Common myeloid progenitor, CD34-positive (primary cell): ENCODE data around the gene OR6X1. TPM values are rescaled to one million over a fixed set of nuclear protein-coding genes. Genes with fewer than 3 reads are reported as not detected.

Experiments
- CTCF ChIA-PET: fragments of 350-600 bp; sonication (Branson Sonifier 250); formaldehyde crosslinking; loops from one replicate; lab custom pipeline; 2021; ENCODE audit warnings: antibody characterized with exemption; lab: Charles Lee
- POLR2A ChIA-PET: fragments of 350-600 bp; sonication (Branson Sonifier 250); formaldehyde crosslinking; loops from one replicate; lab custom pipeline; 2021; ENCODE audit warnings: antibody characterized with exemption; lab: Charles Lee
- DNase-seq, 3 donors: peaks; one replicate each; pipeline versions ENCODE4 v3.0.0 to v3.0.0-alpha.2; 2013
- H3K27ac ChIP-seq, 2 experiments: 1 replicate in 1 of 2; 2 replicates in 1 of 2; pipeline ENCODE4 v1.7.0; 2013; ENCODE audit warnings: inconsistent platforms in 2 of 2, low read length in 2 of 2, mild to moderate bottlenecking in 2 of 2, low read depth in 1 of 2, moderate library complexity in 1 of 2; ENCODE audit not compliant: severe bottlenecking in 2 of 2, insufficient read depth in 1 of 2, poor library complexity in 1 of 2
- H3K27me3 ChIP-seq, 5 experiments: replicated peaks in 2 of 5; 1 replicate in 3 of 5; 2 replicates in 2 of 5; pipeline versions ENCODE4 v1.6.1 to v1.7.0; 2013; ENCODE audit warnings: low read length in 4 of 5, mild to moderate bottlenecking in 2 of 5, moderate library complexity in 2 of 5, inconsistent platforms in 1 of 5; ENCODE audit not compliant: insufficient read depth in 5 of 5, control insufficient read depth in 4 of 5
- H3K36me3 ChIP-seq, 4 experiments: 1 replicate in 2 of 4; 2 replicates in 2 of 4; pipeline versions ENCODE4 v1.6.1 to v1.7.0; 2013; ENCODE audit warnings: low read length in 3 of 4, control low read depth in 1 of 4, mild to moderate bottlenecking in 1 of 4; ENCODE audit not compliant: control insufficient read depth in 4 of 4, insufficient read depth in 4 of 4
- H3K4me1 ChIP-seq, 4 experiments: 1 replicate in 3 of 4; 2 replicates in 1 of 4; pipeline versions ENCODE4 v1.6.1 to v1.7.1; 2013; ENCODE audit warnings: low read length in 3 of 4, mild to moderate bottlenecking in 3 of 4, control low read depth in 1 of 4, inconsistent platforms in 1 of 4, moderate library complexity in 1 of 4; ENCODE audit not compliant: control insufficient read depth in 4 of 4, insufficient read depth in 4 of 4; ENCODE audit errors: control extremely low read depth in 1 of 4
- H3K4me3 ChIP-seq, 7 experiments: 1 replicate in 4 of 7; 2 replicates in 3 of 7; pipeline versions ENCODE4 v1.5.1 to v1.7.0; 2013; ENCODE audit warnings: mild to moderate bottlenecking in 7 of 7, low read length in 6 of 7, moderate library complexity in 6 of 7, inconsistent platforms in 2 of 7, low read depth in 2 of 7, control low read depth in 1 of 7; ENCODE audit not compliant: insufficient read depth in 4 of 7, control insufficient read depth in 1 of 7; ENCODE audit errors: extremely low read depth in 1 of 7
- H3K9me3 ChIP-seq, 5 experiments: 1 replicate in 4 of 5; 2 replicates in 1 of 5; pipeline versions ENCODE4 v1.6.1 to v1.7.1; 2013; ENCODE audit warnings: low read length in 4 of 5, mild to moderate bottlenecking in 2 of 5, inconsistent platforms in 1 of 5, low read depth in 1 of 5, moderate library complexity in 1 of 5; ENCODE audit not compliant: control insufficient read depth in 4 of 5, insufficient read depth in 2 of 5; ENCODE audit errors: control extremely low read depth in 1 of 5
- WGBS: methylation state at CpG from one replicate; pipeline ENCODE4 v1.1.5; 2013; ENCODE audit not compliant: insufficient coverage; 5-methylcytosine and 5-hydroxymethylcytosine counted together
- polyA plus RNA-seq: library from polyadenylated mRNA; unstranded; fragments of 120-200 nt; gene quantifications from one replicate; pipeline ENCODE4 v1.2.1, GENCODE V29; 2013

OR6X1 gene, protein sequence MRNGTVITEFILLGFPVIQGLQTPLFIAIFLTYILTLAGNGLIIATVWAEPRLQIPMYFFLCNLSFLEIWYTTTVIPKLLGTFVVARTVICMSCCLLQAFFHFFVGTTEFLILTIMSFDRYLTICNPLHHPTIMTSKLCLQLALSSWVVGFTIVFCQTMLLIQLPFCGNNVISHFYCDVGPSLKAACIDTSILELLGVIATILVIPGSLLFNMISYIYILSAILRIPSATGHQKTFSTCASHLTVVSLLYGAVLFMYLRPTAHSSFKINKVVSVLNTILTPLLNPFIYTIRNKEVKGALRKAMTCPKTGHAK
- polyA plus RNA-seq: not detected

GRCh38 chr11:123754101-123754568 lies at the start of gene OR6X1:
Gene OR6X1 (minus strand): TSS chr11:123754518. CDS start chr11:123754518, 0 bp downstream.
- WGBS: 95% methylated on average over 3 of the region's 3 CpGs
- no peak for DNase-seq
- Histone ChIP-seq H3K27me3 (no peaks in the 10 kb centered on the region), H3K4me3 (no peak within 1 kb of the TSS), H3K4me1 (no peaks in the 10 kb centered on the region), H3K9me3 (peaks cover 0 to 1% (median 0%) of the 10 kb centered on the region in 5 experiments), H3K36me3 (no peaks in the 10 kb centered on the region), H3K27ac (no peak within 1 kb of the TSS)
- CTCF ChIA-PET: no interaction called here
- POLR2A ChIA-PET: no interaction called here

DNA sequence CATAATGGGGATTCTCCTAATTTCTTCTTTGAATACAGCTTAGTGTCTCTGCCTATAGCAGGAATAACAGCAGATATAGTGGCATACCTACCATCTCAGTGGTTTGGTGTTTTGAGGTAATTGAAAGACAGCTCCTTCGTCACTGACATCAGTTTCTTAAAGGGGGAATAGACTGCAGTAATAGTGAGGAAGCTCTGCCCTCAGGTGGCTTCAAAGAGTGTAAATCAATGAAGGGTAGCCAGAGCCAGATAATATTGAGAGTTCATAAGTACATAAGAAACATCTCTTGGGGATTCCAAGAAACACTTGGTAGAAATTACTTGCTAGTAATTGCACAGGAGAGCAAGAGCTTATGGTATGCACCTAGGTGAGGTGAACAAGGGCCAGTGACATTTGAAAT lies 47.4 kb upstream of the OR6X1 start:
- no peaks in the 10 kb centered on the region for H3K36me3 ChIP-seq
- H3K27ac ChIP-seq: no peak overlapping the region
- ChIA-PET CTCF (no interaction called here), POLR2A (no interaction called here)
- H3K9me3 ChIP-seq: no peaks in the 10 kb centered on the region
- 0% methylated on average over 1 of the region's 1 CpG for WGBS
- no peak overlapping the region for H3K4me3 ChIP-seq
- no peaks in the 10 kb centered on the region for H3K27me3 ChIP-seq
- no peak for DNase-seq
- no peaks in the 10 kb centered on the region for H3K4me1 ChIP-seq

DNA sequence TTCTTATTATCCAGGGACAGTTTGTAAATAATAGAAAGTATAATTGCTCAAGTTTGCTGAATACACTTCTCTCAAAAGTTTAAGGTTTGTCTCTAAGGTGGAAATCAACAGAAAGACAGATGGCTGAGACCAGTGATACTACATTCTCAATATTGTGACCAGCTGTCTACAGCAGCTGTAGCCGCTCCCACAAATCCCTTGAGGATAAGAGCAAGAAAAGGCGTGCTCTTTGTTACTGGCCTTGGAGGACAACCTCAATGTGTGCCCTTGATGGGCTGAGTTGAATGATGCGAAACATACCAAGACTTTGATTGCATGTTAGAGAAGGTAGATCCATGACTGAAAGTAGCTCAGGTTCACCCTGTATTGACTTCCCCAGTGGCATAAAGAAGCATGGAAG lies 45.7 kb upstream of the OR6X1 start:
- 94% methylated on average over 3 of the region's 3 CpGs for WGBS
- CTCF ChIA-PET: no interaction called here
- Histone ChIP-seq H3K27ac (no peak overlapping the region), H3K4me1 (no peaks in the 10 kb centered on the region), H3K9me3 (no peaks in the 10 kb centered on the region), H3K27me3 (no peaks in the 10 kb centered on the region), H3K36me3 (no peaks in the 10 kb centered on the region), H3K4me3 (no peak overlapping the region)
- POLR2A ChIA-PET: no interaction called here
- DNase-seq: no peak

- no peak overlapping the region for H3K4me3 ChIP-seq
- DNase-seq: no peak
- 88% methylated on average over 1 of the region's 4 CpGs for WGBS
- H3K36me3 ChIP-seq: no peaks in the 10 kb centered on the region
- H3K27ac ChIP-seq: no peak overlapping the region
- H3K27me3 ChIP-seq: no peaks in the 10 kb centered on the region
- H3K9me3 ChIP-seq: no peaks in the 10 kb centered on the region
- ChIA-PET POLR2A (no interaction called here), CTCF (interaction anchor here (0.6 kb wide), 1 partner anchor 573 kb away, joined by 4 read pairs; no protein-coding TSS in a partner anchor)
- no peaks in the 10 kb centered on the region for H3K4me1 ChIP-seq
Observed at GRCh38 chr11:123799438-123799837, 45.1 kb upstream of the OR6X1 start.

DNA sequence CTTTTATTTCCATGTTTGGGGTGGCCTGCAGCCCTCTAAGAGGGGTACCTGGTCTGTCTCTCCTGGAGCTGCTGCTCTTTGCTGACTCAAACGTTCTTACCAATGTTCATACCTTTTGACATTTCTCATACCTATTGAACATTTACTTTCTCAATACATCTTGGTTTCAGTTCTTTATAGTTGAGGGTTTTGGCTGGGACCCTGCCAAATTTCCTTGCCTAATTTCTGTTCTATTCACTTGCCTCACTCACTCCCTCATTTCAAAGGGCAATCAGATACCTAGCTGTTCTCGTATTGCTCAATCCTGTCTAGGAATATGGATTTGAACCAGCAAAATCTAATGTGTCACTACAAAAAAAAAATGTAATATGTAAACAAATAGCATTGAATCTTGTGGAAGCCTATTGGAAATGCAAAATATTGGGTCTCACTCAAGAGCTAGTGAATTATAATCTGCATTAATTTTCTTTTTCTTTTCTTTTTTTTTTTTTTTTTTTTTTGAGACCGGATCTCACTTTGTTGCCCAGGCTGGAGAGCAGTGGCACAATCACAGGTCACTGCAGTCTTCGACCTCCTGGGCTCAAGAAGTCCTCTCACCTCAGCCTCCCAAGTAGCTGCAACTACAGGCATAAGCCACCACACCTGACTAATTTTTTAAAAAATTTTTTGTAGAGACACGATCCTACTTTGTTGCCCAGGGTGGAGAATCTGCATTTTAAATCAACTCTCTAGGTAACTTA lies 44.4 kb upstream of the OR6X1 start:
- Histone ChIP-seq H3K27me3 (no peaks in the 10 kb centered on the region), H3K27ac (no peak overlapping the region), H3K4me1 (no peaks in the 10 kb centered on the region), H3K4me3 (no peak overlapping the region), H3K9me3 (no peaks in the 10 kb centered on the region), H3K36me3 (no peaks in the 10 kb centered on the region)
- CTCF ChIA-PET: interaction anchor here (0.6 kb wide), 1 partner anchor 574 kb away, joined by 4 read pairs; no protein-coding TSS in a partner anchor
- 100% methylated on average over 1 of the region's 5 CpGs for WGBS
- POLR2A ChIA-PET: no interaction called here
- DNase-seq: no peak

DNA sequence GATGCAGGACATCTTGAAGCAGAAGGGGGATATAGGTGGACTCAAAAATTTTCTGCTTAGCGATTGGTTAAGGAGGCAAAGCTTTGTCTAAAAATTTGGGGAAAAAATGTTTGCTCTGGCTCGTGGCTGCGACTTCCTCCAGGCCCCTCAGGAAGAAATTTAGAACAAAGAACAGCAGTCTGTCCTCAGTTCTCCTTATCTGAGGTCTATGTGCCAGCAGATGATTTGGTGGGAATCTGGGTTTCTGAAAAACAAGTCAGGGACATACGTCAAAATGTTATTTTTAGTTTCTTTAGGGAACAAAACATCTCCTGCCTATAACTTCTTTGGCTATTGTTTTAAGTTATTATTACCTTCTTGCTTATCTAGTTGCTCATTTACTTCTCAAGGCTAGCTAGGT lies 43.8 kb upstream of the OR6X1 start:
- no peak for DNase-seq
- no peak overlapping the region for H3K4me3 ChIP-seq
- CTCF ChIA-PET: no interaction called here

GRCh38 chr11:123797541-123797940 lies 43.2 kb upstream of the OR6X1 start:
- ChIA-PET POLR2A (no interaction called here), CTCF (no interaction called here)
- Histone ChIP-seq H3K9me3 (no peaks in the 10 kb centered on the region), H3K4me1 (no peaks in the 10 kb centered on the region), H3K27ac (no peak overlapping the region), H3K36me3 (no peaks in the 10 kb centered on the region), H3K4me3 (no peak overlapping the region), H3K27me3 (no peaks in the 10 kb centered on the region)
- no peak for DNase-seq
- 28% methylated on average over 10 of the region's 10 CpGs for WGBS

More for the DNA sequence above, 43.8 kb upstream of the OR6X1 start:
- Histone ChIP-seq H3K4me1 (no peaks in the 10 kb centered on the region), H3K36me3 (no peaks in the 10 kb centered on the region), H3K27me3 (no peaks in the 10 kb centered on the region), H3K27ac (no peak overlapping the region), H3K9me3 (no peaks in the 10 kb centered on the region)
- POLR2A ChIA-PET: no interaction called here
- WGBS: 62% methylated on average over 3 of the region's 4 CpGs
